HG02885 (cell line): ENCODE results near the gene GALT.

ENCODE experiments used
- ATAC-seq: cut with Tn5 transposase; IDR thresholded peaks from one replicate; pipeline ENCODE4 v1.9.1; 2021; ENCODE audit warnings: mild to moderate bottlenecking; ENCODE audit not compliant: unreplicated experiment, poor library complexity

Gene GALT

GRCh38 chr9:34675048-34675714 is 28.7 kb downstream of the GALT start:
- peak; percentile 50 for ATAC-seq

GRCh38 chr9:34675869-34676268 is 29.4 kb downstream of the GALT start:
- ATAC-seq: no peak

GRCh38 chr9:34684145-34684544 is 37.7 kb downstream of the GALT start:
- no peak for ATAC-seq

- ATAC-seq: no peak
Observed at GRCh38 chr9:34684816-34685215, 38.3 kb downstream of the GALT start.

GRCh38 chr9:34685591-34685990 is 39.1 kb downstream of the GALT start:
- ATAC-seq: no peak

- no peak for ATAC-seq
Observed at GRCh38 chr9:34686231-34686630, 39.8 kb downstream of the GALT start.

- ATAC-seq: no peak
Observed at GRCh38 chr9:34686732-34687131, 40.3 kb downstream of the GALT start.

GRCh38 chr9:34687276-34688030 is 41.0 kb downstream of the GALT start:
- ATAC-seq: no peak

GRCh38 chr9:34688329-34689115 is 42.0 kb downstream of the GALT start:
- no peak for ATAC-seq

- ATAC-seq: no peak
Observed at GRCh38 chr9:34689116-34689470, 42.6 kb downstream of the GALT start.

GRCh38 chr9:34689512-34689911 is 43.0 kb downstream of the GALT start:
- no peak for ATAC-seq

GRCh38 chr9:34690983-34691935 is 44.8 kb downstream of the GALT start, which contains the start of gene CCL19:
Gene CCL19, minus strand, starts transcription at chr9:34691276. Its CDS starts 137 bp downstream, at chr9:34691139.
- ATAC-seq: no peak

- no peak for ATAC-seq
Observed at GRCh38 chr9:34691936-34692315, 45.5 kb downstream of the GALT start.

- no peak for ATAC-seq
Observed at GRCh38 chr9:34693560-34693959, 47.1 kb downstream of the GALT start.

- ATAC-seq: no peak
Observed at GRCh38 chr9:34694811-34695210, 48.3 kb downstream of the GALT start.
